ENCODE results near the gene LEMD2. TPM values are rescaled to one million over a fixed set of nuclear protein-coding genes. Genes with fewer than 3 reads are reported as not detected.
A peak's percentile ranks its signal among the peaks of the same experiment; 100 is the strongest.

LEMD2 gene
- total and polyA plus RNA-seq, 9 of the 15 experiments (the other 6 are each of a cell fraction or from before 2014, with no cell fraction given), result 0.32 to 46.3 (median 30.8) TPM

GRCh38 chr6:33827546-33828451 is 38.9 kb upstream of the LEMD2 start (continued):
- TF ChIP-seq ZNF263 (CRISPR knock-in tag; IDR thresholded peaks at IDR 0.05; ENCODE audit: borderline replicate concordance), result no peak
- TF ChIP-seq ZZZ3 (IDR thresholded peaks at IDR 0.05), result no peak
- no peak for TF ChIP-seq NFXL1 (CRISPR knock-in tag; IDR thresholded peaks at IDR 0.05)
- TF ChIP-seq CHCHD3 (CRISPR knock-in tag; IDR thresholded peaks at IDR 0.05), result no peak
- no peak for TF ChIP-seq KLF16 (IDR thresholded peaks at IDR 0.05)

GRCh38 chr6:33826537-33826936 is 37.6 kb upstream of the LEMD2 start:
- in situ Hi-C loops (cut with MboI), result no loop called here
- FAIRE-seq (no peak), DNase-seq (ENCODE audit: extremely low read depth in 1 of 4, low spot score in 3 of 4) (no peak), ATAC-seq (no peak)
- ChIA-PET POLR2A (no interaction called here), CTCF (ENCODE audit: low intra/inter-chr PET ratio) (no interaction called here)
- Histone ChIP-seq H3K36me3 (ENCODE audit: control insufficient read depth, insufficient read depth, low read length) (no peaks in the 10 kb centered on the region), H3K27me3 (ENCODE audit: control insufficient read depth in 2 of 2, insufficient read depth in 2 of 2, low read length in 2 of 2) (peaks cover 22 to 69% of the 10 kb centered on the region in 2 experiments), H3K4me3 (no peak overlapping the region), H3K9me3 (replicated peaks; ENCODE audit: control insufficient read depth, insufficient read depth, low read depth, low read length) (no peaks in the 10 kb centered on the region), H3K9me1 (ENCODE audit: control insufficient read depth, insufficient read depth, low read length) (no peaks in the 10 kb centered on the region), H3K79me2 (ENCODE audit: control insufficient read depth, insufficient read depth, low read length) (no peaks in the 10 kb centered on the region), H3K4me1 (replicated peaks in 1 of 2; ENCODE audit: control insufficient read depth in 2 of 2, insufficient read depth in 2 of 2, low read length in 2 of 2) (peaks cover 4 to 15% of the 10 kb centered on the region in 2 experiments; a peak in 4 of 5 replicates), H2AFZ (ENCODE audit: low read depth, low read length) (no peak overlapping the region), H3K27ac (ENCODE audit: extremely low read depth, low read depth, low read length) (no peak overlapping the region), H4K20me1 (replicated peaks; ENCODE audit: control insufficient read depth, insufficient read depth, low read length) (peaks cover 7% of the 10 kb centered on the region; the same call in 1 of the 2 replicates), H3K4me2 (ENCODE audit: insufficient read depth, low read length) (no peak overlapping the region), H3K9ac (ENCODE audit: insufficient read depth in 1 of 2, low read depth in 2 of 2, low read length in 2 of 2) (no peak overlapping the region)
- intact Hi-C loops (cut with micrococcal nuclease), result no loop called here
- WGBS (ENCODE audit: insufficient coverage, low coverage, missing lambda C conversion rate), result 0% methylated on average over 2 of the region's 2 CpGs
- no TSS peak for BruUV-seq (replicated peaks)
- TF ChIP-seq PHTF2 (CRISPR knock-in tag; IDR thresholded peaks at IDR 0.05), result no peak
- peak; percentile 5 to 28 (median 26); a peak in 2 of 6 replicates for TF ChIP-seq CTCF (IDR thresholded peaks at IDR 0.05 in 2 of 3, conservative IDR thresholded peaks at IDR 0.05 in 1 of 3; ENCODE audit: insufficient read depth in 2 of 3, low read depth in 1 of 3, low read length in 3 of 3)

Data from K562 (cell line).